HG02884 (cell line): Measurements from ENCODE around the gene BCL2L15.

ENCODE experiments used
- ATAC-seq: cut with Tn5 transposase; IDR thresholded peaks from one replicate; pipeline ENCODE4 v1.9.1; 2021; ENCODE audit warnings: mild to moderate bottlenecking, moderate library complexity; ENCODE audit not compliant: unreplicated experiment

The BCL2L15 gene

GRCh38 chr1:113887402-113888175, at the start of gene BCL2L15:
Gene BCL2L15 (minus strand): TSS chr1:113887581. CDS start chr1:113887375, 206 bp downstream.
- ATAC-seq, result no peak

DNA sequence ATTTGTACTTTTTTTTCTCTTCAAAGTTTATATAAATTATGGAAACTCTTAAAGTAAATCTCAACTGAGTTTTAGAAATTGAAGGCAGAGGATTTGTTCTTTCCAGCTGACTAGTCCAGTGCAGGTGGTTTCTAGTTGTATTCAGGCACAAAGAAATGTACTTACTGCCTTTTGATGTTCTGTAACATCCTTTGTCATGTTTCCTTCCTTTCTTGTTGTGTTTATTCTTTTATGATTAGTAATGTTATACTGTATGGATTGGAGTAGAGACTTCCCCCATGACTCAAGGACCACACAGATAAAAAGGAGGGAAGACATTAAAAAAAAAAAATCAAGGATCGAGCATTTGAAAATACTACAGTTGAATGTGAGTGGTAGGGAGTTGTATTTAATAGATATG, 49.8 kb upstream of the BCL2L15 start:
- ATAC-seq, result no peak

GRCh38 chr1:113935970-113936369, 48.6 kb upstream of the BCL2L15 start:
- no peak for ATAC-seq

GRCh38 chr1:113935176-113935575, 47.8 kb upstream of the BCL2L15 start:
- ATAC-seq, result no peak

DNA sequence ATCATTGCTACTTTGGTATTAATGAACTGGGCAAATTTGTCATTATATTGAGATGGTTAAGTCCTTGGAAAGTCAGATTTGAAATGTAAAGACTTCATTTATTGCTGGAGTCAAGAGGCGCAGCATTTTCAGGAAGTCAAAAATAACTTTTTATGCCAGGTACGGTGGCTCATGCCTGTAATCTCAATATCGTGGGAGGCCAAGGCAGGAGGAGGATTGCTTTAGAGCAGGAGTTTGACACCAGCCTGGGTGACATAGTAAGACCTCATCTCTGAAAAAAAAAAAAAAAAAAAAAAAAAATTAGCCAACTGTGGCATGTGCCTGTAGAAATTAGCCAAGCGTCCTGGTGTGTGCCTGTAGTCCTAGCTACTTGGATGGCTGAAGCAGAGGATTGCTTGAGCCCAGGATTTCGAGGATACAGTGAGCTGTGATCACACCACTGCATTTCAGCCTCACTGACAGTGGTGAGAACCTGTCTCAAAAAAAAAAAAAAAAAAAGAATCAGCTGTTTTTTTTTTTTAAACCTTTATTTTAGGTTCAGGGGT, 47.2 kb upstream of the BCL2L15 start:
- ATAC-seq, result no peak

GRCh38 chr1:113934006-113934405, 46.6 kb upstream of the BCL2L15 start:
- ATAC-seq, result no peak

- ATAC-seq, result no peak
These were observed 44.1 kb upstream of the BCL2L15 start for GRCh38 chr1:113931451-113931851.

- peak; percentile 17 for ATAC-seq
These were observed 43.2 kb upstream of the BCL2L15 start for GRCh38 chr1:113930499-113931161.

- ATAC-seq, result peak; percentile 23
These were observed 42.5 kb upstream of the BCL2L15 start for GRCh38 chr1:113929750-113930498.

- ATAC-seq, result peak; percentile 67
These were observed 41.8 kb upstream of the BCL2L15 start, which contains the start of gene HIPK1 for GRCh38 chr1:113928941-113929749. Gene HIPK1 (plus strand): TSS chr1:113929324.

GRCh38 chr1:113928187-113928930, 41.0 kb upstream of the BCL2L15 start:
- ATAC-seq, result peak; percentile 24

DNA sequence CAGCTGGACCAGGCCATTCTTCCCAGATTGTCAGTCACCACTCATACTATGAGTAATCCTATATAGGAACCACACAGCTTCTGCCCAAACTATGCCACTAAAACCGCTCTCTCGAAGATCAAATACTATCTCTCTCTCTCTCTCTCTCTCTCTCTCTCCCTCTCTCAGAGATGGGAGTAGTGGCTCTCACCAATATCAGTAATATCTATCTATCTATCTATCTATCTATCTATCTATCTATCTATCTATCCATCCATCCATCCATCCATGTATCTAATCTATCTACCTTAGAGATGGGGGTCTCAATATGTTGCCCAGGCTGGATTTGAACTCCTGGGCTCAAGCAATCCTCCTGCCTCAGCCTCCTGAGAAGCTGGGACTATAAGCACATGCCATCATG, 37.1 kb upstream of the BCL2L15 start:
- ATAC-seq, result no peak

DNA sequence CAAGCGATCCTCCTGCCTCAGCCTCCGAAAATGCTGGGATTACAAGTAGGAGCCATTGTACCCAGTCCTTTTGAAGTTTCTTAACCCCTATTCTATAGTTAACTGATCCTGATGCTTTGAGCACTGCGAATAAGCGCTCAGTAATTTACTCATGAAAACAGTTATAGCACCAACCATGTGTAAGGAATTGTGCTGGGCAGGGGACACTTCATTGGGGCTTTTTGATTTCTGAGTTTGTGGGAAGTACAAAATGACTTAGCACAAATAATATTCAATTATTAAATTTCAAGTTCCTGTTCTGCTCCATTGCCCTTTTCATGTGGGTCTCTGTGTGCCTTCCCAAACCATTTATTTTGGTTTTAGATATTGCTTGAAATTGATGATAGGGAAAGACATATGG, 35.6 kb upstream of the BCL2L15 start:
- no peak for ATAC-seq

DNA sequence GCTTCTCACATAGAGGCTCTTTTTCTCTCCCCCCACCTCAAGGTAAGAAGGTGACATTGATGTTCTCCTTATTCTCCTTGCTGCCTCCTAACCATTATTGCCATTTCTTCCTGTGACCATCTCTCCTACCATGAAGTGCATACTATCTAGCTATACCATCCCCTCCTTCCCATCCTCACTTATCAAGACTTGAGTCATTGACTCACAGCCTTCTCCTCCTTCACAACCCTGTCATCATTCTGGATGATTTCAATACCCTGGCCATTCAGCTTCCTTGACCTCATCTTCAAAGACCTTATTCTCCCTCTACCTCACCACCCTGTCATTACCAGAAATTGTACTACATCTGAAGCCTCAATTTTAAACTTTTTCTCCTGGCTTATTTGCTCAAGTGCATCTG, 30.9 kb upstream of the BCL2L15 start:
- ATAC-seq, result no peak

GRCh38 chr1:113917400-113918082, 30.2 kb upstream of the BCL2L15 start:
- no peak for ATAC-seq

DNA sequence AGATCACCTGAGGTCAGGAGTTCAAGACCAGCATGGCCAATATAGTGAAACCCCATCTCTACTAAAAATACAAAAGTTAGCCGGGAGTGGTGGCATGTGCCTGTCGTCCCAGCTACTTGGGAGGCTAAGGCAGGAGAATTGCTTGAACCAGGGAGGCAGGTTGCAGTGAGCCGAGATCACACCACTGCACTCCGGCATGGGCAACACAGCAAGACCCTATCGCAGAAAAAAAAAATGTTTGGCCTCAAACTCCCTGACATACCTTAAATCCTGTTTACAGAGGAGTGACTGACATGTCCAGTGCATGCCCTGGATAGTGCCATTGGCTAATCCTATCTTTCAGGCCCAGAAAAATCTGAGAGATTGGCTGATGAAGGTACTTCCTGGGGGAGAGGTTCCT, 29.6 kb upstream of the BCL2L15 start:
- ATAC-seq, result no peak

DNA sequence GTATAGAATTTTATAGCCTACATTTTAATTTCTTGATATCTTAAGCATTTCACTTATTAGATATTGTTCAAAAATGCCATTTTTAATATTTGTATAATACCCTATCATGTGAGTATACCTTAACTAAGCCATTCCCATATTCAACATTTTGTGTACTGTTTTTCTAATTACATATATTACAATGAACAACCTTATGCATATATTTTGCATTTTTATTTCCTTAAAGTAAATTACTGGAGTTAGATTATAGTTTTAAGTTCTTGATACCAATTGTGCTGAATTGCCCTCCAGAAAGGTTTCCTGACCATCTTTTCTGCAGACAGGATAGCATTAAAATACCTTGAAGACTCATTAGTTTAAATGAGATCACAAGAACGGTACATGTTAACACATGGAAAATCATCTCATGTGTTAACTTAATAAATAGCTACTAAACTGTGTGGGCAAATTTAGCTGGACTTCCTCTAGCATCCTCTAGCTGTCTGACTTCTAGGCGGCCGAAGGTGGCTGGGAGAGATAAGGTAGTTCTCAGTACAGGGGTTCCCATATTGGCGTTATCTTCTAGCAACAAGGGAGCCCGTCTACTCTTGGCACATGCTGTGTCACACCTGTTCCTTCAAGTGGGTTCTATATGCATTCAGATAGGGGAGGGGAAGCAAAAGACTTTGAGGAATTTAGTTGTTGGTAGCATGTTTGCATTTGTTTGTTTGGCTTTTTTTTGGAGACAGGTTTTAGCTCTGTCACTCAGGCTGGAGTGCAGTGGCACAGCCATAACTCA, 26.7 kb upstream of the BCL2L15 start:
- ATAC-seq, result no peak

DNA sequence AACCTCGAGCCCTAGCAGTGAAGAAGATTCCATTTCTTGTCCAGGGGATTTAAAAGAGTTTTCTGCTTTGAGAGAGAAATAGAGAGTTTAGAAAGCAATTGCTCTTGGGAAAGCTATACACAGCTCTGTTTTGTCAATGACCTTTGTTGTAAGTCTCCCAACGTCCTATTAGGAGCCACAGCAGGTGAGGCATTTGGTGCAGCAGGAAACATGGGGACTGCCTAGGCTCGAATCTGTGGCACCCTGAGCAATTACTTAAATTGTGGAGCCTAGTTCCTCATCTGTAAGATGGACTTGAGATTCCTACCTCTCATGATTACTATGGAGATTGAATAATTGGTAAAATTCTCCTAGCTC, 25.9 kb upstream of the BCL2L15 start:
- no peak for ATAC-seq
